ENCODE data around the gene PDGFC. TPM values are rescaled to one million over a fixed set of nuclear protein-coding genes. Genes with fewer than 3 reads are reported as not detected.

The PDGFC gene
- total and polyA plus RNA-seq, 2 of the 8 experiments (the other 6 are each of a cell fraction or from before 2014, with no cell fraction given), result 0.65 to 2.7 TPM

DNA sequence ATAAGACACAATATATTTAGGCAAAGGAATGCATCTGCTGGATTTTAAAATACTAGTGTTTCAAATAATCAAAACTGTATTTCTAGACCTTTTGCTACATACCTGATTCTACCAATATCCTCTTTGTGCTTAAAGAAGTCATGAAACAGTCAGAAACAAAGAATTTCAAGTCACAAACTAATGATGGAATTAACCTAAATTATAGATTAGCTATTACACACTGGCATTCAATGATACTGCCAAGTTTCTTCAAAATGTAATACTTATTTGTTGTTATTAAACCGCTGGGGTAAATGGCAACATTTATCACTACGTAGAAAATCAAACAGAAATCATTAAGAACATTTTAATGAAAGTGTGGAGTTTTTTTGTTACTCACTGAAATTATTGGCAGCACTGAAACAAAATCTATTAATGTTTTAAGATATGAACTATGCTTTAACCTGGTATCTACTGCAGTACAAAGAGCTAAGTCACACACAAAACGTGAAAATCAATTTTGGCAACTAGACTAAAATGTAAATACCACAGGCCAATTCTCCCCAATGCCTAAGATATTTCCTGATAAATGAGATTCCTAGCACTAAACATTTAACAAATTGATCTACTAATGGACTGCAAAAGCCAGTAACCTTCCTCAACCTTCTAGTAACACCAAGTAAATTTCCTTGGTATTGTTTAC is 19.4 kb downstream of the PDGFC start (continued):
- no peak for TF ChIP-seq GABPA (IDR thresholded peaks at IDR 0.05; ENCODE audit: borderline replicate concordance, insufficient read depth, low read length)
- TF ChIP-seq RBBP5 (IDR thresholded peaks at IDR 0.05; ENCODE audit: borderline replicate concordance, low read depth, low read length), result no peak
- no peak for TF ChIP-seq TAF1 (IDR thresholded peaks at IDR 0.05; ENCODE audit: low read depth, low read length)
- no peak for TF ChIP-seq ASH2L (IDR thresholded peaks at IDR 0.05; ENCODE audit: low read length)
- no peak for TF ChIP-seq EGR1 (IDR thresholded peaks at IDR 0.05; ENCODE audit: borderline replicate concordance, low read depth, low read length)
